CD4-positive, CD25-positive, alpha-beta regulatory T cell (primary cell): Measurements from ENCODE around the gene CDH23. TPM values are rescaled to one million over a fixed set of nuclear protein-coding genes. Genes with fewer than 3 reads are reported as not detected.

Experiments
- ATAC-seq, 2 donors: fragments of 150-1000 bp; cut with Tn5 transposase; one replicate each; pipeline ENCODE4 v1.10.0; 2021; ENCODE audit warnings: low read depth in 2 of 2, moderate number of reproducible peaks in 2 of 2, moderate library complexity in 1 of 2
- DNase-seq, 3 donors: peaks; one replicate each; pipeline versions ENCODE4 v3.0.0 to v3.0.0-alpha.2; 2012 to 2022; ENCODE audit warnings: mixed read lengths in 1 of 3
- H3K27ac ChIP-seq: one replicate; pipeline ENCODE4 v1.7.0; 2013; ENCODE audit warnings: mild to moderate bottlenecking, low read length; ENCODE audit not compliant: insufficient read depth, poor library complexity, severe bottlenecking
- H3K27me3 ChIP-seq: one replicate; pipeline ENCODE4 v1.7.0; 2013; ENCODE audit warnings: low read length; ENCODE audit not compliant: control insufficient read depth, insufficient read depth
- H3K36me3 ChIP-seq: one replicate; pipeline ENCODE4 v1.7.0; 2013; ENCODE audit warnings: mild to moderate bottlenecking, low read length, moderate library complexity; ENCODE audit not compliant: control insufficient read depth, insufficient read depth
- H3K4me1 ChIP-seq: 2 replicates; pipeline ENCODE4 v1.7.0; 2013; ENCODE audit warnings: mild to moderate bottlenecking, low read length; ENCODE audit not compliant: insufficient read depth, control insufficient read depth, poor library complexity, severe bottlenecking
- H3K4me3 ChIP-seq: one replicate; pipeline ENCODE4 v1.7.0; 2013; ENCODE audit warnings: low read depth, mild to moderate bottlenecking, low read length, moderate library complexity
- H3K9me3 ChIP-seq, 2 experiments: 1 replicate in 1 of 2; 2 replicates in 1 of 2; pipeline ENCODE4 v1.7.0; 2013; ENCODE audit warnings: low read length in 2 of 2, mild to moderate bottlenecking in 1 of 2, moderate library complexity in 1 of 2; ENCODE audit not compliant: control insufficient read depth in 2 of 2
- H3K27ac Mint-ChIP-seq, 3 donors: one replicate each; pipeline ENCODE4 v1.8.0; 2020 to 2022; ENCODE audit warnings: mild to moderate bottlenecking in 3 of 3, mixed read lengths in 3 of 3, moderate library complexity in 2 of 3
- H3K27me3 Mint-ChIP-seq: one replicate; pipeline ENCODE4 v1.8.0; 2022; ENCODE audit warnings: mild to moderate bottlenecking, mixed read lengths
- H3K36me3 Mint-ChIP-seq: one replicate; pipeline ENCODE4 v1.8.0; 2020; ENCODE audit warnings: mixed read lengths
- H3K4me1 Mint-ChIP-seq, 4 donors: one replicate each; pipeline ENCODE4 v1.8.0; 2020 to 2022; ENCODE audit warnings: mixed read lengths in 4 of 4, mild to moderate bottlenecking in 1 of 4
- H3K4me3 Mint-ChIP-seq, 4 donors: one replicate each; pipeline ENCODE4 v1.8.0; 2020 to 2022; ENCODE audit warnings: mild to moderate bottlenecking in 4 of 4, mixed read lengths in 4 of 4, moderate library complexity in 3 of 4
- H3K9me3 Mint-ChIP-seq, 7 donors: one replicate each; pipeline ENCODE4 v1.8.0; 2020 to 2022; ENCODE audit warnings: mixed read lengths in 7 of 7, mild to moderate bottlenecking in 3 of 7, moderate library complexity in 2 of 7
- polyA plus RNA-seq, 4 donors: library from polyadenylated mRNA; unstranded; fragments of 300-500 nt; fragmentation: Illumina TruSeq; gene quantifications; one replicate each; pipeline ENCODE4 v1.2.3, GENCODE V29; 2021
- total RNA-seq: library from RNA; stranded (reverse); gene quantifications from one replicate; pipeline ENCODE4 v1.2.3, GENCODE V29; 2022

Gene CDH23
- total and polyA plus RNA-seq, 5 donors from 2014 or later = 0.17 to 5.6 (median 1.1) TPM

GRCh38 chr10:71442000-71442399, 45.3 kb downstream of the CDH23 start:
- Mint-ChIP-seq H3K27ac (no peak overlapping the region), H3K27me3 (peaks cover 3% of the 10 kb centered on the region)
- ATAC-seq = no peak

GRCh38 chr10:71442859-71443570, 46.3 kb downstream of the CDH23 start:
- peaks cover 0 to under 1% (median 0%) of the 10 kb centered on the region in 7 donors for H3K9me3 Mint-ChIP-seq

More at GRCh38 chr10:71442000-71442399, 45.3 kb downstream of the CDH23 start:
- H3K27me3 ChIP-seq = no peaks in the 10 kb centered on the region
- no peak overlapping the region for H3K4me3 ChIP-seq
- no peaks in the 10 kb centered on the region for H3K4me1 ChIP-seq
- no peaks in the 10 kb centered on the region for H3K9me3 ChIP-seq
- no peaks in the 10 kb centered on the region for H3K36me3 Mint-ChIP-seq
- H3K4me3 Mint-ChIP-seq = no peak overlapping the region
- DNase-seq = no peak
- H3K27ac ChIP-seq = no peak overlapping the region
- H3K4me1 Mint-ChIP-seq = no peaks in the 10 kb centered on the region
- peaks cover 0 to 2% (median 0%) of the 10 kb centered on the region in 7 donors for H3K9me3 Mint-ChIP-seq
- H3K36me3 ChIP-seq = no peaks in the 10 kb centered on the region

GRCh38 chr10:71443676-71444075, 47.0 kb downstream of the CDH23 start:
- Mint-ChIP-seq H3K4me1 (no peaks in the 10 kb centered on the region), H3K4me3 (no peak overlapping the region), H3K27ac (no peak overlapping the region), H3K9me3 (no peaks in the 10 kb centered on the region), H3K27me3 (no peaks in the 10 kb centered on the region), H3K36me3 (no peaks in the 10 kb centered on the region)
- H3K4me1 ChIP-seq = no peaks in the 10 kb centered on the region
- H3K27me3 ChIP-seq = no peaks in the 10 kb centered on the region
- no peak overlapping the region for H3K27ac ChIP-seq
- H3K4me3 ChIP-seq = no peak overlapping the region
- DNase-seq (no peak), ATAC-seq (no peak)
- no peaks in the 10 kb centered on the region for H3K9me3 ChIP-seq
- H3K36me3 ChIP-seq = no peaks in the 10 kb centered on the region

More at GRCh38 chr10:71442859-71443570, 46.3 kb downstream of the CDH23 start:
- ATAC-seq (no peak), DNase-seq (no peak)
- H3K36me3 ChIP-seq = no peaks in the 10 kb centered on the region
- Mint-ChIP-seq H3K36me3 (no peaks in the 10 kb centered on the region), H3K4me3 (no peak overlapping the region), H3K27me3 (no peaks in the 10 kb centered on the region), H3K4me1 (no peaks in the 10 kb centered on the region), H3K27ac (no peak overlapping the region)
- H3K4me3 ChIP-seq = no peak overlapping the region
- no peaks in the 10 kb centered on the region for H3K9me3 ChIP-seq
- no peaks in the 10 kb centered on the region for H3K27me3 ChIP-seq
- no peaks in the 10 kb centered on the region for H3K4me1 ChIP-seq
- no peak overlapping the region for H3K27ac ChIP-seq

- Histone ChIP-seq H3K4me3 (no peak overlapping the region), H3K27ac (no peak overlapping the region), H3K27me3 (no peaks in the 10 kb centered on the region), H3K4me1 (no peaks in the 10 kb centered on the region), H3K9me3 (no peaks in the 10 kb centered on the region), H3K36me3 (no peaks in the 10 kb centered on the region)
- ATAC-seq = no peak
- Mint-ChIP-seq H3K9me3 (no peaks in the 10 kb centered on the region), H3K4me1 (no peaks in the 10 kb centered on the region), H3K36me3 (no peaks in the 10 kb centered on the region), H3K4me3 (no peak overlapping the region), H3K27me3 (no peaks in the 10 kb centered on the region), H3K27ac (no peak overlapping the region)
- no peak for DNase-seq
Observed at GRCh38 chr10:71444284-71445054, 47.7 kb downstream of the CDH23 start.

- H3K27ac Mint-ChIP-seq = no peak overlapping the region
- no peaks in the 10 kb centered on the region for H3K4me1 ChIP-seq
- H3K36me3 Mint-ChIP-seq = no peaks in the 10 kb centered on the region
Observed at GRCh38 chr10:71447676-71448075, 51.0 kb downstream of the CDH23 start.

GRCh38 chr10:71448146-71448545, 51.4 kb downstream of the CDH23 start:
- no peaks in the 10 kb centered on the region for H3K4me1 Mint-ChIP-seq
- H3K36me3 ChIP-seq = no peaks in the 10 kb centered on the region
- H3K27ac Mint-ChIP-seq = no peak overlapping the region
- ATAC-seq (no peak), DNase-seq (no peak)
- H3K27me3 ChIP-seq = no peaks in the 10 kb centered on the region
- no peaks in the 10 kb centered on the region for H3K4me1 ChIP-seq
- H3K4me3 ChIP-seq = no peak overlapping the region
- no peaks in the 10 kb centered on the region for H3K36me3 Mint-ChIP-seq
- H3K9me3 Mint-ChIP-seq = peaks cover 0 to 1% (median 0%) of the 10 kb centered on the region in 7 donors
- no peak overlapping the region for H3K4me3 Mint-ChIP-seq
- no peaks in the 10 kb centered on the region for H3K27me3 Mint-ChIP-seq
- no peaks in the 10 kb centered on the region for H3K9me3 ChIP-seq
- H3K27ac ChIP-seq = no peak overlapping the region

More at GRCh38 chr10:71447676-71448075, 51.0 kb downstream of the CDH23 start:
- Mint-ChIP-seq H3K4me3 (no peak overlapping the region), H3K4me1 (no peaks in the 10 kb centered on the region), H3K9me3 (no peaks in the 10 kb centered on the region), H3K27me3 (no peaks in the 10 kb centered on the region)
- H3K36me3 ChIP-seq = no peaks in the 10 kb centered on the region
- no peak overlapping the region for H3K4me3 ChIP-seq
- ATAC-seq (no peak), DNase-seq (no peak)
- H3K27ac ChIP-seq = no peak overlapping the region
- no peaks in the 10 kb centered on the region for H3K9me3 ChIP-seq
- no peaks in the 10 kb centered on the region for H3K27me3 ChIP-seq

- no peaks in the 10 kb centered on the region for H3K27me3 ChIP-seq
- Mint-ChIP-seq H3K4me1 (no peaks in the 10 kb centered on the region), H3K4me3 (no peak overlapping the region), H3K9me3 (peaks cover 0 to 1% (median 0%) of the 10 kb centered on the region in 7 donors), H3K36me3 (no peaks in the 10 kb centered on the region), H3K27ac (no peak overlapping the region), H3K27me3 (no peaks in the 10 kb centered on the region)
- no peak overlapping the region for H3K4me3 ChIP-seq
- no peak overlapping the region for H3K27ac ChIP-seq
- H3K36me3 ChIP-seq = no peaks in the 10 kb centered on the region
- no peaks in the 10 kb centered on the region for H3K4me1 ChIP-seq
- no peaks in the 10 kb centered on the region for H3K9me3 ChIP-seq
- ATAC-seq (no peak), DNase-seq (no peak)
Observed at GRCh38 chr10:71449026-71449425, 52.3 kb downstream of the CDH23 start.
